ENCODE data around the gene ROBO2. TPM values are rescaled to one million over a fixed set of nuclear protein-coding genes. Genes with fewer than 3 reads are reported as not detected.

Gene ROBO2
- total and polyA plus RNA-seq, 2 experiments from 2014 or later = 1.5 to 7.8 TPM

DNA sequence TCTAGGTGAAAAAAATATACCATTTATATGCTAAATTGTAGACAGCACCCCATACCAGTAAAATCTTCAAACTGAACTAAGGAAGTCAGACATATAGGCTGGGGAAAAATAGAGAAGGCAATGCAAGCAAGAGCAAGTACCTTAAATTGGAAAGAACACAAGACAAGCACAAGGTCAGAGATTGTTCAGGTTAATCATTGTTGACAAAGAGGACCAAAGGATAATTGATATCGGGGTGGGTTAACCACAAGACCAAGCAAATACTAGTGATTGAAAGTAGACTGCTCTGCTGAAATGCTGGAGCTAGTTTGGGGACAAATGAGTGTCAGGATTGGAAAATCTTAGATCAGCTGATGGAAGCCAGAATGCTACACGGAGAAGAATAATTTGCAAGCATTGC is 499.8 kb downstream of the ROBO2 start:
- H3F3A ChIP-seq (replicated peaks; ENCODE audit: low read depth) = no peaks in the 10 kb centered on the region
- no peak overlapping the region for H3K4me2 ChIP-seq
- peaks cover 5% of the 10 kb centered on the region; the same call in 1 of the 2 replicates for H3K4me1 ChIP-seq (ENCODE audit: insufficient read depth)
- ATAC-seq = no peak
- Mint-ChIP-seq H3K4me3 (no peak overlapping the region), H3K4me1 (peaks cover 13% of the 10 kb centered on the region), H3K27ac (no peak overlapping the region), H3K36me3 (ENCODE audit: low read depth) (peaks cover 4% of the 10 kb centered on the region; the same call in 2 of the 3 replicates), H3K9me3 (peaks cover 2% of the 10 kb centered on the region; the same call in 1 of the 3 replicates), H3K27me3 (ENCODE audit: insufficient read depth, low read depth, poor library complexity) (peaks cover 6% of the 10 kb centered on the region)
- H3K27me3 ChIP-seq (ENCODE audit: insufficient read depth) = no peaks in the 10 kb centered on the region
- no peak overlapping the region for H2AFZ ChIP-seq
- no peaks in the 10 kb centered on the region for H4K20me1 ChIP-seq (replicated peaks; ENCODE audit: insufficient read depth)
- H3K79me2 ChIP-seq (replicated peaks; ENCODE audit: insufficient read depth) = no peaks in the 10 kb centered on the region
- TF ChIP-seq CREB1 (CRISPR knock-in tag; IDR thresholded peaks at IDR 0.05; ENCODE audit: low read depth) (no peak), ZNF114 (CRISPR knock-in tag; IDR thresholded peaks at IDR 0.05) (no peak), STAT1 (IDR thresholded peaks at IDR 0.05; ENCODE audit: unreplicated experiment) (no peak)
- TF ChIP-seq, protein P1, sequence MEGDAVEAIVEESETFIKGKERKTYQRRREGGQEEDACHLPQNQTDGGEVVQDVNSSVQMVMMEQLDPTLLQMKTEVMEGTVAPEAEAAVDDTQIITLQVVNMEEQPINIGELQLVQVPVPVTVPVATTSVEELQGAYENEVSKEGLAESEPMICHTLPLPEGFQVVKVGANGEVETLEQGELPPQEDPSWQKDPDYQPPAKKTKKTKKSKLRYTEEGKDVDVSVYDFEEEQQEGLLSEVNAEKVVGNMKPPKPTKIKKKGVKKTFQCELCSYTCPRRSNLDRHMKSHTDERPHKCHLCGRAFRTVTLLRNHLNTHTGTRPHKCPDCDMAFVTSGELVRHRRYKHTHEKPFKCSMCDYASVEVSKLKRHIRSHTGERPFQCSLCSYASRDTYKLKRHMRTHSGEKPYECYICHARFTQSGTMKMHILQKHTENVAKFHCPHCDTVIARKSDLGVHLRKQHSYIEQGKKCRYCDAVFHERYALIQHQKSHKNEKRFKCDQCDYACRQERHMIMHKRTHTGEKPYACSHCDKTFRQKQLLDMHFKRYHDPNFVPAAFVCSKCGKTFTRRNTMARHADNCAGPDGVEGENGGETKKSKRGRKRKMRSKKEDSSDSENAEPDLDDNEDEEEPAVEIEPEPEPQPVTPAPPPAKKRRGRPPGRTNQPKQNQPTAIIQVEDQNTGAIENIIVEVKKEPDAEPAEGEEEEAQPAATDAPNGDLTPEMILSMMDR (conservative IDR thresholded peaks at IDR 0.05; ENCODE audit: low read depth in 2 of 2) = no peak
- TF ChIP-seq, protein P2, sequence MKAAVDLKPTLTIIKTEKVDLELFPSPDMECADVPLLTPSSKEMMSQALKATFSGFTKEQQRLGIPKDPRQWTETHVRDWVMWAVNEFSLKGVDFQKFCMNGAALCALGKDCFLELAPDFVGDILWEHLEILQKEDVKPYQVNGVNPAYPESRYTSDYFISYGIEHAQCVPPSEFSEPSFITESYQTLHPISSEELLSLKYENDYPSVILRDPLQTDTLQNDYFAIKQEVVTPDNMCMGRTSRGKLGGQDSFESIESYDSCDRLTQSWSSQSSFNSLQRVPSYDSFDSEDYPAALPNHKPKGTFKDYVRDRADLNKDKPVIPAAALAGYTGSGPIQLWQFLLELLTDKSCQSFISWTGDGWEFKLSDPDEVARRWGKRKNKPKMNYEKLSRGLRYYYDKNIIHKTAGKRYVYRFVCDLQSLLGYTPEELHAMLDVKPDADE (IDR thresholded peaks at IDR 0.05) = no peak
- TF ChIP-seq, protein P3, sequence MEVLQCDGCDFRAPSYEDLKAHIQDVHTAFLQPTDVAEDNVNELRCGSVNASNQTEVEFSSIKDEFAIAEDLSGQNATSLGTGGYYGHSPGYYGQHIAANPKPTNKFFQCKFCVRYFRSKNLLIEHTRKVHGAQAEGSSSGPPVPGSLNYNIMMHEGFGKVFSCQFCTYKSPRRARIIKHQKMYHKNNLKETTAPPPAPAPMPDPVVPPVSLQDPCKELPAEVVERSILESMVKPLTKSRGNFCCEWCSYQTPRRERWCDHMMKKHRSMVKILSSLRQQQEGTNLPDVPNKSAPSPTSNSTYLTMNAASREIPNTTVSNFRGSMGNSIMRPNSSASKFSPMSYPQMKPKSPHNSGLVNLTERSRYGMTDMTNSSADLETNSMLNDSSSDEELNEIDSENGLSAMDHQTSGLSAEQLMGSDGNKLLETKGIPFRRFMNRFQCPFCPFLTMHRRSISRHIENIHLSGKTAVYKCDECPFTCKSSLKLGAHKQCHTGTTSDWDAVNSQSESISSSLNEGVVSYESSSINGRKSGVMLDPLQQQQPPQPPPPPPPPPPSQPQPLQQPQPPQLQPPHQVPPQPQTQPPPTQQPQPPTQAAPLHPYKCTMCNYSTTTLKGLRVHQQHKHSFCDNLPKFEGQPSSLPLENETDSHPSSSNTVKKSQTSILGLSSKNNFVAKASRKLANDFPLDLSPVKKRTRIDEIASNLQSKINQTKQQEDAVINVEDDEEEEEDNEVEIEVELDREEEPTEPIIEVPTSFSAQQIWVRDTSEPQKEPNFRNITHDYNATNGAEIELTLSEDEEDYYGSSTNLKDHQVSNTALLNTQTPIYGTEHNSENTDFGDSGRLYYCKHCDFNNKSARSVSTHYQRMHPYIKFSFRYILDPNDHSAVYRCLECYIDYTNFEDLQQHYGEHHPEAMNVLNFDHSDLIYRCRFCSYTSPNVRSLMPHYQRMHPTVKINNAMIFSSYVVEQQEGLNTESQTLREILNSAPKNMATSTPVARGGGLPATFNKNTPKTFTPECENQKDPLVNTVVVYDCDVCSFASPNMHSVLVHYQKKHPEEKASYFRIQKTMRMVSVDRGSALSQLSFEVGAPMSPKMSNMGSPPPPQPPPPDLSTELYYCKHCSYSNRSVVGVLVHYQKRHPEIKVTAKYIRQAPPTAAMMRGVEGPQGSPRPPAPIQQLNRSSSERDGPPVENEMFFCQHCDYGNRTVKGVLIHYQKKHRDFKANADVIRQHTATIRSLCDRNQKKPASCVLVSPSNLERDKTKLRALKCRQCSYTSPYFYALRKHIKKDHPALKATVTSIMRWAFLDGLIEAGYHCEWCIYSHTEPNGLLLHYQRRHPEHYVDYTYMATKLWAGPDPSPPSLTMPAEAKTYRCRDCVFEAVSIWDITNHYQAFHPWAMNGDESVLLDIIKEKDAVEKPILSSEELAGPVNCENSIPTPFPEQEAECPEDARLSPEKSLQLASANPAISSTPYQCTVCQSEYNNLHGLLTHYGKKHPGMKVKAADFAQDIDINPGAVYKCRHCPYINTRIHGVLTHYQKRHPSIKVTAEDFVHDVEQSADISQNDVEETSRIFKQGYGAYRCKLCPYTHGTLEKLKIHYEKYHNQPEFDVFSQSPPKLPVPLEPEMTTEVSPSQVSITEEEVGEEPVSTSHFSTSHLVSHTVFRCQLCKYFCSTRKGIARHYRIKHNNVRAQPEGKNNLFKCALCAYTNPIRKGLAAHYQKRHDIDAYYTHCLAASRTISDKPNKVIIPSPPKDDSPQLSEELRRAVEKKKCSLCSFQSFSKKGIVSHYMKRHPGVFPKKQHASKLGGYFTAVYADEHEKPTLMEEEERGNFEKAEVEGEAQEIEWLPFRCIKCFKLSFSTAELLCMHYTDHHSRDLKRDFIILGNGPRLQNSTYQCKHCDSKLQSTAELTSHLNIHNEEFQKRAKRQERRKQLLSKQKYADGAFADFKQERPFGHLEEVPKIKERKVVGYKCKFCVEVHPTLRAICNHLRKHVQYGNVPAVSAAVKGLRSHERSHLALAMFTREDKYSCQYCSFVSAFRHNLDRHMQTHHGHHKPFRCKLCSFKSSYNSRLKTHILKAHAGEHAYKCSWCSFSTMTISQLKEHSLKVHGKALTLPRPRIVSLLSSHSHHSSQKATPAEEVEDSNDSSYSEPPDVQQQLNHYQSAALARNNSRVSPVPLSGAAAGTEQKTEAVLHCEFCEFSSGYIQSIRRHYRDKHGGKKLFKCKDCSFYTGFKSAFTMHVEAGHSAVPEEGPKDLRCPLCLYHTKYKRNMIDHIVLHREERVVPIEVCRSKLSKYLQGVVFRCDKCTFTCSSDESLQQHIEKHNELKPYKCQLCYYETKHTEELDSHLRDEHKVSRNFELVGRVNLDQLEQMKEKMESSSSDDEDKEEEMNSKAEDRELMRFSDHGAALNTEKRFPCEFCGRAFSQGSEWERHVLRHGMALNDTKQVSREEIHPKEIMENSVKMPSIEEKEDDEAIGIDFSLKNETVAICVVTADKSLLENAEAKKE (CRISPR knock-in tag; IDR thresholded peaks at IDR 0.05) = no peak
- no peak overlapping the region for H3K27ac ChIP-seq (ENCODE audit: low read depth)
- no peaks in the 10 kb centered on the region for H3K36me3 ChIP-seq (ENCODE audit: insufficient read depth)
- no peak overlapping the region for H3K4me3 ChIP-seq
- no peak for DNase-seq (ENCODE audit: low spot score)
- H3K9me2 ChIP-seq (ENCODE audit: insufficient read depth) = no peaks in the 10 kb centered on the region
